ENCODE results near the gene TPSAB1. TPM values are rescaled to one million over a fixed set of nuclear protein-coding genes. Genes with fewer than 3 reads are reported as not detected.

The TPSAB1 gene
- total RNA-seq, 4 donors from 2014 or later = 13.8 to 67.7 (median 28.5) TPM

DNA sequence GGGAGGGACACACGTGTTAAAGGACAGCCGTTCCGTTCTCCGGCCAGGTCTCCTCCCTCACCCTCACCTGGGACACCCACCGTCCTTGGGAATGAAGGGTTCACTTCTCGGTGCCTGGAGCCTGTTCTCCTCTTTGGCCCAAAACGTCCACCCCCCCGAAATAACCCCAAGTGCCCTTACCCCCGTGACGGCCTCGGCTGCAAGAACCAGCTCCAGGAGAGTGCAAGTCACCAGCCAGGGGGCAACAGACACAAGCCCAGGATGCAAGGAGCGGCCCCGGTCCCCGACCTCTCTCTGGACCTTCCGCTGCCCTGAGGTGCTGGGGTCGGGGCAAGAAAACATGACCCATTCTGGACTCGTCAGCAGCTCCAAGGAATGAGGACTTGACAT is 49.0 kb downstream of the TPSAB1 start:
- Histone ChIP-seq H3K4me3 (no peak overlapping the region), H3K4me1 (peaks cover 0 to 15% (median 0%) of the 10 kb centered on the region in 4 donors), H3K36me3 (no peaks in the 10 kb centered on the region), H3K27ac (no peak overlapping the region), H3K9me3 (no peaks in the 10 kb centered on the region), H3K27me3 (peaks cover 0 to 93% of the 10 kb centered on the region in 2 donors)
- DNase-seq (ENCODE audit: low spot score in 2 of 2) = no peak
- no peak for TF ChIP-seq POLR2A (IDR thresholded peaks at IDR 0.05)
- TF ChIP-seq EP300 (IDR thresholded peaks at IDR 0.05) = no peak
- TF ChIP-seq, protein P1, sequence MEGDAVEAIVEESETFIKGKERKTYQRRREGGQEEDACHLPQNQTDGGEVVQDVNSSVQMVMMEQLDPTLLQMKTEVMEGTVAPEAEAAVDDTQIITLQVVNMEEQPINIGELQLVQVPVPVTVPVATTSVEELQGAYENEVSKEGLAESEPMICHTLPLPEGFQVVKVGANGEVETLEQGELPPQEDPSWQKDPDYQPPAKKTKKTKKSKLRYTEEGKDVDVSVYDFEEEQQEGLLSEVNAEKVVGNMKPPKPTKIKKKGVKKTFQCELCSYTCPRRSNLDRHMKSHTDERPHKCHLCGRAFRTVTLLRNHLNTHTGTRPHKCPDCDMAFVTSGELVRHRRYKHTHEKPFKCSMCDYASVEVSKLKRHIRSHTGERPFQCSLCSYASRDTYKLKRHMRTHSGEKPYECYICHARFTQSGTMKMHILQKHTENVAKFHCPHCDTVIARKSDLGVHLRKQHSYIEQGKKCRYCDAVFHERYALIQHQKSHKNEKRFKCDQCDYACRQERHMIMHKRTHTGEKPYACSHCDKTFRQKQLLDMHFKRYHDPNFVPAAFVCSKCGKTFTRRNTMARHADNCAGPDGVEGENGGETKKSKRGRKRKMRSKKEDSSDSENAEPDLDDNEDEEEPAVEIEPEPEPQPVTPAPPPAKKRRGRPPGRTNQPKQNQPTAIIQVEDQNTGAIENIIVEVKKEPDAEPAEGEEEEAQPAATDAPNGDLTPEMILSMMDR (IDR thresholded peaks at IDR 0.05) = no peak
- WGBS, 2 donors = 4 to 10% methylated on average over 16 of the region's 17 CpGs

DNA sequence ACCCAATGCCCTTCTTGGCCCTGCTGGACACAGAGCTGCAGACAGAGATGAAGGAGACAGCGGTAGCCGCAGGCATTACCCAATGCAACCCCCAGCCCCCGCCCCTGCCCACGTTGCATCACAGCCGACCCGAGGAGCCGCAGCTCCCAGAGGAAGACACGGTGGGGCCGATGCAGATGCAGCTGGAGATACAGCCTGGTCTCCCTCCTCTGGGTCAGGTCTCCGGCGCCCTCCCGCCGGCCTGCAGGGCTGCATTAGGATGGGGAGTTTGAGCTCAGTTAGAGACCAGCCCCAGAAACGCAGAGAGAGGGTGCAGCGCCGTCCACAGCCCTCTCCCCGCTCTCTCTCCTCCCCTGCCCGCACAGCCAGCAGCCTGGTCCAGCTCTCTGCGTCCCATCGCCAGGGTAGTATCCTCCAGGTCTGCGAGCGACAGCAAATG is 49.6 kb downstream of the TPSAB1 start:
- 12 to 13% methylated on average over 10 to 22 of the region's 22 CpGs for WGBS, 2 donors
- H3K27ac ChIP-seq = no peak overlapping the region
- TF ChIP-seq POLR2A (IDR thresholded peaks at IDR 0.05) = no peak
- TF ChIP-seq, protein P1 (IDR thresholded peaks at IDR 0.05) = no peak
- TF ChIP-seq EP300 (IDR thresholded peaks at IDR 0.05) = no peak
- peaks cover 0 to 94% of the 10 kb centered on the region in 2 donors for H3K27me3 ChIP-seq
- H3K36me3 ChIP-seq = no peaks in the 10 kb centered on the region
- H3K9me3 ChIP-seq = no peaks in the 10 kb centered on the region
- no peak for DNase-seq (ENCODE audit: low spot score in 2 of 2)
- H3K4me1 ChIP-seq = peaks cover 0 to 15% (median 0%) of the 10 kb centered on the region in 4 donors
- no peak overlapping the region for H3K4me3 ChIP-seq

DNA sequence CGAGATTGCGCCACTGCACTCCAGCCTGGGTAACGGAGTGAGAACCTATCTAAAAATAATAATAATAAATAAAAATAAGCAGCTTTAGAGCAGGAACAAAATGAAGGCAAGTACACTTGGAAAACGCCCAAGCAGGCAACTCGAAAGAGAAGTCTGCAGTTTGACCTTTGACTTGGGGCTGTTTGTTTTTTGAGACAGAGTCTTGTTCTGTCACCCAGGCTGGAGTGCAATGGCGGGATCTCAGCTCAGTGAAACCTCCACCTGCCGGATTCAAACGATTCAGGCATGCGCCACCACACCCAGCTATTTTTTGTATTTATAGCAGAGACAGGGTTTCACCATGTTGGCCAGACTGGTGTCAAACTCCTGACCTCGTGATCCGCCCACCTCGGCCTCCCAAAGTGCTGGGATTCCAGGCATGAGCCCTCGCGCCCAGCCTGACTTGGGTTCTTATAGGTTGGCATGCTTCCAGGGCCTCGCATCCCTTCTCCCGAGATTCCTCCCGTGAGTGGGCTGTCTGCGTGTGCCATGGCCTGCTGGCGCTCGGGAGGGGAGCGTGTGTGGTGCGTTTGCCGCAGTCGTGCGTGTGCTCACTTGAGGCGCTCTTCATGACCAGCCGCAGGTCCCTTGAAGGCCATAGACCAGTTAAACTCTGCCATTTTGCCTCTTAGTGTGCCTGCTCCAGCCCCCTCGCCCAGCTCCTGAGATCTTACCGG is 50.5 kb downstream of the TPSAB1 start:
- TF ChIP-seq EP300 (IDR thresholded peaks at IDR 0.05) (no peak), POLR2A (IDR thresholded peaks at IDR 0.05) (no peak)
- TF ChIP-seq, protein P1 (IDR thresholded peaks at IDR 0.05) = no peak
- Histone ChIP-seq H3K4me1 (peaks cover 0 to 15% (median 0%) of the 10 kb centered on the region in 4 donors), H3K27me3 (peaks cover 0 to 94% of the 10 kb centered on the region in 2 donors), H3K36me3 (no peaks in the 10 kb centered on the region), H3K27ac (no peak overlapping the region), H3K9me3 (no peaks in the 10 kb centered on the region), H3K4me3 (no peak overlapping the region)
- 52 to 53% methylated on average over 28 to 29 of the region's 29 CpGs for WGBS, 2 donors
- DNase-seq (ENCODE audit: low spot score in 2 of 2) = no peak

DNA sequence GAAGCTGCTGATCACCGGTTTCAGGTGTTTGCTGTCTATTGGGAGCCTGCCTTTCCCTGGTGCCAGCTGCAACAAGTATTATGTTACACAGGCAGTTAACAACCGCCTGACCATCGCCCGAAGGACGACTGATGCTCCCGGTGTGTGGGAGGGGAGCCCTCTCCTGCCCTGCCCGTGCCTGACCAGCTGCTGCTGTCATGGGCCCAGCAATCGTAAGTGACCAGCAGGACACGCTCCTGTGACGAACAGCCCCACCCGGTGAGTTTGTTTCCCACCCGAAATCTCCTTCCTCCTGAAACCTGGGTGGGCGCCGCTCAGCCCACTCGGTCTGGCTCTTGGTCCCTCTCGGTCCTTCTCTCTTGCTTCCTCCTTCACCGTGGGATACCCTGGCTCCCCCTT is 51.1 kb downstream of the TPSAB1 start:
- H3K9me3 ChIP-seq = no peaks in the 10 kb centered on the region
- no peak for DNase-seq (ENCODE audit: low spot score in 2 of 2)
- H3K27ac ChIP-seq = no peak overlapping the region
- peaks cover 0 to 91% of the 10 kb centered on the region in 2 donors for H3K27me3 ChIP-seq
- TF ChIP-seq, protein P1 (IDR thresholded peaks at IDR 0.05) = no peak
- no peak for TF ChIP-seq POLR2A (IDR thresholded peaks at IDR 0.05)
- no peak overlapping the region for H3K4me3 ChIP-seq
- 45 to 63% methylated on average over 12 to 17 of the region's 17 CpGs for WGBS, 2 donors
- peaks cover 0 to 15% (median 0%) of the 10 kb centered on the region in 4 donors for H3K4me1 ChIP-seq
- H3K36me3 ChIP-seq = no peaks in the 10 kb centered on the region

Other genes starting within 250 kb of the TPSAB1 start
- not detected for gene SSTR5, start 168.0 kb upstream of the TPSAB1 start, total RNA-seq
- gene C1QTNF8, start 144.5 kb upstream of the TPSAB1 start, total RNA-seq = not detected
- gene CACNA1H, start 87.6 kb upstream of the TPSAB1 start, total RNA-seq = 10 to 100 TPM in 2 of 4 donors, 1 to 10 TPM in 2; 3.8 to 12.0 (median 9.0) TPM
- 1 to 10 TPM in 1 of 4 donors, not detected in 3; 2.5 TPM for gene TPSG1, start 15.4 kb upstream of the TPSAB1 start, total RNA-seq
- gene TPSB2, start 10.5 kb upstream of the TPSAB1 start, total RNA-seq = 10 to 100 TPM; 14.7 to 59.0 (median 29.1) TPM
- 10 to 100 TPM in 1 of 4 donors, 1 to 10 TPM in 2, not detected in 1; 2.7 to 14.0 (median 6.3) TPM for gene TPSD1, start 15.4 kb downstream of the TPSAB1 start, total RNA-seq
- gene UBE2I, start 68.9 kb downstream of the TPSAB1 start, total RNA-seq = 100 to 1,000 TPM in 3 of 4 donors, 10 to 100 TPM in 1; 87.3 to 161 (median 111) TPM
- 1 to 10 TPM in 3 of 4 donors, under 1 TPM in 1; 0.66 to 2.7 (median 2.3) TPM for gene BAIAP3, start 92.9 kb downstream of the TPSAB1 start, total RNA-seq
- gene TSR3, start 111.2 kb downstream of the TPSAB1 start, total RNA-seq = 100 to 1,000 TPM in 3 of 4 donors, 10 to 100 TPM in 1; 72.2 to 122 (median 108) TPM
- gene GNPTG, start 111.2 kb downstream of the TPSAB1 start, total RNA-seq = 100 to 1,000 TPM in 1 of 4 donors, 10 to 100 TPM in 3; 51.1 to 117 (median 71.6) TPM
- 10 to 100 TPM; 34.3 to 70.5 (median 45.0) TPM for gene UNKL, start 174.0 kb downstream of the TPSAB1 start, total RNA-seq
- 10 to 100 TPM in 3 of 4 donors, 1 to 10 TPM in 1; 8.7 to 18.6 (median 13.5) TPM for gene UQCC4, start 180.0 kb downstream of the TPSAB1 start, total RNA-seq
- gene PERCC1, start 190.4 kb downstream of the TPSAB1 start, total RNA-seq = 1 to 10 TPM in 1 of 4 donors, not detected in 3; 1.1 TPM
- gene CCDC154, start 203.9 kb downstream of the TPSAB1 start, total RNA-seq = 1 to 10 TPM in 2 of 4 donors, under 1 TPM in 1, not detected in 1; 0.44 to 3.0 (median 2.7) TPM
- 100 to 1,000 TPM in 2 of 4 donors, 10 to 100 TPM in 2; 38.7 to 136 (median 73.1) TPM for gene CLCN7, start 234.3 kb downstream of the TPSAB1 start, total RNA-seq
- gene PTX4, start 248.2 kb downstream of the TPSAB1 start, total RNA-seq = not detected